ENCODE results near the gene MYBPC1. TPM values are rescaled to one million over a fixed set of nuclear protein-coding genes. Genes with fewer than 3 reads are reported as not detected.

Gene MYBPC1
- total and polyA plus RNA-seq, 2 of the 13 experiments (the other 11 are each of a cell fraction or from before 2014, with no cell fraction given) = 0.31 to 0.53 TPM

DNA sequence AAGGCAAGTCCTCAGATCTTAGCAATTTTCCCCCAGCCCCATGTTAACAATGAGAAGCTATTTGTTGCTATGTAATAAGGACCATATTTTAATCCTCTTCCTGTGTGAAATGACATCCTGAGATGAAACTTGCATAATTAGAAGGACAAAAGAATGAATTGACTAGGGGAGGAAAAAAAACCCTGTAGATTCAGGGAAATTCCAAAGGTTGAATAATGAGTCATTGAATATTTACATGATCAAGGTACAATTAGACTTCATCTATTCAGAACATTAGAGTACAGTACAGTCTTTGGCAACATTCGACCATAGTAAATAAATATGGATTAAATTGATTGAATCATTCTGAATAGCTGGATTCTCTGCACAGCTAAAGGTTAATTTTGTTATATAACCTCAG is 9.4 kb downstream of the MYBPC1 start (continued):
- TF ChIP-seq YY1 (IDR thresholded peaks at IDR 0.05; ENCODE audit: insufficient read depth, insufficient replicate concordance, low read depth, low read length) (no peak), KDM1A (CRISPR knock-in tag; IDR thresholded peaks at IDR 0.05) (no peak), TMF1 (CRISPR knock-in tag; IDR thresholded peaks at IDR 0.05; ENCODE audit: low read depth) (no peak), ATAD3A (CRISPR knock-in tag; IDR thresholded peaks at IDR 0.05) (no peak), BRD4 (CRISPR knock-in tag; IDR thresholded peaks at IDR 0.05) (no peak), ELF3 (CRISPR knock-in tag; IDR thresholded peaks at IDR 0.05) (peak; percentile 59; the same call in 1 of the 2 replicates), JARID2 (CRISPR knock-in tag; IDR thresholded peaks at IDR 0.05; ENCODE audit: insufficient replicate concordance) (no peak), BHLHE40 (IDR thresholded peaks at IDR 0.05; ENCODE audit: low read length) (no peak), ZNF747 (CRISPR knock-in tag; IDR thresholded peaks at IDR 0.05; ENCODE audit: borderline replicate concordance) (no peak), ZKSCAN1 (IDR thresholded peaks at IDR 0.05; ENCODE audit: low read length) (no peak), JUND (CRISPR knock-in tag; IDR thresholded peaks at IDR 0.05) (no peak), HOXA7 (CRISPR knock-in tag; IDR thresholded peaks at IDR 0.05) (no peak), FOXP1 (IDR thresholded peaks at IDR 0.05) (no peak), FOXP1 (CRISPR knock-in tag; IDR thresholded peaks at IDR 0.05) (peak; percentile 67; the same call in 1 of the 2 replicates)
- TF ChIP-seq, protein P1, sequence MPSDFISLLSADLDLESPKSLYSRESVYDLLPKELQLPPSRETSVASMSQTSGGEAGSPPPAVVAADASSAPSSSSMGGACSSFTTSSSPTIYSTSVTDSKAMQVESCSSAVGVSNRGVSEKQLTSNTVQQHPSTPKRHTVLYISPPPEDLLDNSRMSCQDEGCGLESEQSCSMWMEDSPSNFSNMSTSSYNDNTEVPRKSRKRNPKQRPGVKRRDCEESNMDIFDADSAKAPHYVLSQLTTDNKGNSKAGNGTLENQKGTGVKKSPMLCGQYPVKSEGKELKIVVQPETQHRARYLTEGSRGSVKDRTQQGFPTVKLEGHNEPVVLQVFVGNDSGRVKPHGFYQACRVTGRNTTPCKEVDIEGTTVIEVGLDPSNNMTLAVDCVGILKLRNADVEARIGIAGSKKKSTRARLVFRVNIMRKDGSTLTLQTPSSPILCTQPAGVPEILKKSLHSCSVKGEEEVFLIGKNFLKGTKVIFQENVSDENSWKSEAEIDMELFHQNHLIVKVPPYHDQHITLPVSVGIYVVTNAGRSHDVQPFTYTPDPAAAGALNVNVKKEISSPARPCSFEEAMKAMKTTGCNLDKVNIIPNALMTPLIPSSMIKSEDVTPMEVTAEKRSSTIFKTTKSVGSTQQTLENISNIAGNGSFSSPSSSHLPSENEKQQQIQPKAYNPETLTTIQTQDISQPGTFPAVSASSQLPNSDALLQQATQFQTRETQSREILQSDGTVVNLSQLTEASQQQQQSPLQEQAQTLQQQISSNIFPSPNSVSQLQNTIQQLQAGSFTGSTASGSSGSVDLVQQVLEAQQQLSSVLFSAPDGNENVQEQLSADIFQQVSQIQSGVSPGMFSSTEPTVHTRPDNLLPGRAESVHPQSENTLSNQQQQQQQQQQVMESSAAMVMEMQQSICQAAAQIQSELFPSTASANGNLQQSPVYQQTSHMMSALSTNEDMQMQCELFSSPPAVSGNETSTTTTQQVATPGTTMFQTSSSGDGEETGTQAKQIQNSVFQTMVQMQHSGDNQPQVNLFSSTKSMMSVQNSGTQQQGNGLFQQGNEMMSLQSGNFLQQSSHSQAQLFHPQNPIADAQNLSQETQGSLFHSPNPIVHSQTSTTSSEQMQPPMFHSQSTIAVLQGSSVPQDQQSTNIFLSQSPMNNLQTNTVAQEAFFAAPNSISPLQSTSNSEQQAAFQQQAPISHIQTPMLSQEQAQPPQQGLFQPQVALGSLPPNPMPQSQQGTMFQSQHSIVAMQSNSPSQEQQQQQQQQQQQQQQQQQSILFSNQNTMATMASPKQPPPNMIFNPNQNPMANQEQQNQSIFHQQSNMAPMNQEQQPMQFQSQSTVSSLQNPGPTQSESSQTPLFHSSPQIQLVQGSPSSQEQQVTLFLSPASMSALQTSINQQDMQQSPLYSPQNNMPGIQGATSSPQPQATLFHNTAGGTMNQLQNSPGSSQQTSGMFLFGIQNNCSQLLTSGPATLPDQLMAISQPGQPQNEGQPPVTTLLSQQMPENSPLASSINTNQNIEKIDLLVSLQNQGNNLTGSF (CRISPR knock-in tag; IDR thresholded peaks at IDR 0.05) = no peak
- TF ChIP-seq, protein P2, sequence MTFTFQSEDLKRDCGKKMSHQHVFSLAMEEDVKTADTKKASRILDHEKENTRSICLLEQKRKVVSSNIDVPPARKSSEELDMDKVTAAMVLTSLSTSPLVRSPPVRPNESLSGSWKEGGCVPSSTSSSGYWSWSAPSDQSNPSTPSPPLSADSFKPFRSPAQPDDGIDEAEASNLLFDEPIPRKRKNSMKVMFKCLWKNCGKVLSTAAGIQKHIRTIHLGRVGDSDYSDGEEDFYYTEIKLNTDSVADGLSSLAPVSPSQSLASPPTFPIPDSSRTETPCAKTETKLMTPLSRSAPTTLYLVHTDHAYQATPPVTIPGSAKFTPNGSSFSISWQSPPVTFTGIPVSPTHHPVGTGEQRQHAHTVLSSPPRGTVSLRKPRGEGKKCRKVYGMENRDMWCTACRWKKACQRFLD (CRISPR knock-in tag; IDR thresholded peaks at IDR 0.05; ENCODE audit: borderline replicate concordance) = no peak
- TF ChIP-seq, protein P3, sequence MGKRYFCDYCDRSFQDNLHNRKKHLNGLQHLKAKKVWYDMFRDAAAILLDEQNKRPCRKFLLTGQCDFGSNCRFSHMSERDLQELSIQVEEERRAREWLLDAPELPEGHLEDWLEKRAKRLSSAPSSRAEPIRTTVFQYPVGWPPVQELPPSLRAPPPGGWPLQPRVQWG (CRISPR knock-in tag; IDR thresholded peaks at IDR 0.05; ENCODE audit: borderline replicate concordance, low read depth) = no peak
- TF ChIP-seq, protein P4, sequence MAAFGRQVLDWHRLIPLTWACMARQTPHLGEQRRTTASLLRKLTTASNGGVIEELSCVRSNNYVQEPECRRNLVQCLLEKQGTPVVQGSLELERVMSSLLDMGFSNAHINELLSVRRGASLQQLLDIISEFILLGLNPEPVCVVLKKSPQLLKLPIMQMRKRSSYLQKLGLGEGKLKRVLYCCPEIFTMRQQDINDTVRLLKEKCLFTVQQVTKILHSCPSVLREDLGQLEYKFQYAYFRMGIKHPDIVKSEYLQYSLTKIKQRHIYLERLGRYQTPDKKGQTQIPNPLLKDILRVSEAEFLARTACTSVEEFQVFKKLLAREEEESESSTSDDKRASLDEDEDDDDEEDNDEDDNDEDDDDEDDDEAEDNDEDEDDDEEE (CRISPR knock-in tag; IDR thresholded peaks at IDR 0.05) = no peak
